IMR-90 (cell line): ENCODE data around the gene TIMM17B. TPM values are rescaled to one million over a fixed set of nuclear protein-coding genes. Genes with fewer than 3 reads are reported as not detected.

Source experiments
- ATAC-seq: fragments of 200-7000 bp; cut with Tn5 transposase; 2 replicates; pipeline ENCODE4 v1.9.1; 2020; ENCODE audit warnings: low read depth, mild to moderate bottlenecking, moderate library complexity
- BruUV-seq: library from RNA; stranded (reverse); fragments of 400-500 nt; replicated peaks from 2 replicates; lab custom pipeline; 2021; lab: Mats Ljungman, UMichigan
- CTCF ChIA-PET: fragments of 300-600 bp; formaldehyde crosslinking; extraction: SDS; loops from one replicate; lab custom pipeline; 2021; ENCODE audit warnings: antibody characterized with exemption; lab: Yijun Ruan, JAX
- POLR2A ChIA-PET: fragments of 300-600 bp; sonication (Branson Sonifier 250); formaldehyde crosslinking; loops from one replicate; lab custom pipeline; 2022; ENCODE audit warnings: antibody characterized with exemption; ENCODE audit not compliant: unreplicated experiment; lab: Charles Lee
- DNase-seq: peaks from one replicate; pipeline ENCODE4 v3.0.0; 2013
- H2AFZ ChIP-seq: replicated peaks from 2 replicates; pipeline ENCODE3; 2013; ENCODE audit warnings: low read length, mild to moderate bottlenecking; ENCODE audit not compliant: poor library complexity
- H2AK5ac ChIP-seq: 2 replicates; pipeline ENCODE4 v1.6.1; 2013; ENCODE audit warnings: low read depth, low read length, inconsistent platforms
- H2AK9ac ChIP-seq: replicated peaks from 2 replicates; pipeline ENCODE3; 2013; ENCODE audit warnings: mild to moderate bottlenecking, low read depth, low read length, moderate library complexity; ENCODE audit not compliant: poor library complexity
- H2BK120ac ChIP-seq: 2 replicates; pipeline ENCODE4 v1.6.1; 2013; ENCODE audit warnings: low read depth, low read length, inconsistent platforms
- H2BK15ac ChIP-seq: 3 replicates; pipeline ENCODE4 v1.6.1; 2013; ENCODE audit warnings: low read depth, low read length, inconsistent platforms
- H2BK20ac ChIP-seq: 2 replicates; pipeline ENCODE4 v1.6.1; 2013; ENCODE audit warnings: low read depth, mild to moderate bottlenecking, inconsistent platforms, low read length, moderate library complexity
- H2BK5ac ChIP-seq: 2 replicates; pipeline ENCODE4 v1.6.1; 2013; ENCODE audit warnings: mild to moderate bottlenecking, low read depth, low read length, inconsistent platforms; ENCODE audit not compliant: poor library complexity, severe bottlenecking
- H3K14ac ChIP-seq: replicated peaks from 2 replicates; pipeline ENCODE4 v1.6.1; 2013; ENCODE audit warnings: low read depth, low read length, inconsistent platforms
- H3K18ac ChIP-seq: 2 replicates; pipeline ENCODE4 v1.6.1; 2013; ENCODE audit warnings: low read depth, low read length, control low read depth
- H3K23ac ChIP-seq: 2 replicates; pipeline ENCODE4 v1.6.1; 2013; ENCODE audit warnings: low read depth, low read length, inconsistent platforms
- H3K27ac ChIP-seq: 2 replicates; pipeline ENCODE4 v1.5.1; 2013; ENCODE audit warnings: mild to moderate bottlenecking, control low read depth, low read length; ENCODE audit not compliant: insufficient read depth
- H3K27me3 ChIP-seq: 2 replicates; pipeline ENCODE4 v1.6.1; 2013; ENCODE audit warnings: low read length; ENCODE audit not compliant: control insufficient read depth, insufficient read depth
- H3K36me3 ChIP-seq: 2 replicates; pipeline ENCODE4 v1.6.1; 2013; ENCODE audit warnings: low read length, mixed read lengths; ENCODE audit not compliant: control insufficient read depth, insufficient read depth
- H3K4ac ChIP-seq: 2 replicates; pipeline ENCODE4 v1.6.1; 2013; ENCODE audit warnings: low read depth, low read length, inconsistent platforms
- H3K4me1 ChIP-seq: 2 replicates; pipeline ENCODE4 v1.6.1; 2013; ENCODE audit warnings: low read length, mixed read lengths; ENCODE audit not compliant: control insufficient read depth, insufficient read depth
- H3K4me2 ChIP-seq: 2 replicates; pipeline ENCODE4 v1.6.1; 2013; ENCODE audit warnings: low read depth, mild to moderate bottlenecking, control low read depth, low read length, moderate library complexity
- H3K4me3 ChIP-seq: 2 replicates; pipeline ENCODE4 v1.5.1; 2013; ENCODE audit warnings: low read depth, mild to moderate bottlenecking, control low read depth, low read length, moderate library complexity; ENCODE audit not compliant: insufficient read depth
- H3K56ac ChIP-seq: 2 replicates; pipeline ENCODE4 v1.6.1; 2013; ENCODE audit warnings: low read length, inconsistent platforms; ENCODE audit not compliant: insufficient read depth; ENCODE audit errors: extremely low read depth
- H3K79me1 ChIP-seq, 2 experiments: 2 replicates each; pipeline ENCODE4 v1.6.1; 2013; ENCODE audit warnings: low read length in 2 of 2, inconsistent platforms in 1 of 2, low read depth in 1 of 2
- H3K9ac ChIP-seq: 2 replicates; pipeline ENCODE4 v1.6.1; 2013; ENCODE audit warnings: low read depth, low read length, control low read depth
- H3K9me1 ChIP-seq: 2 replicates; pipeline ENCODE4 v1.6.1; 2013; ENCODE audit warnings: low read length, inconsistent platforms; ENCODE audit not compliant: insufficient read depth
- H3K9me3 ChIP-seq: 2 replicates; pipeline ENCODE4 v1.6.1; 2013; ENCODE audit warnings: low read length; ENCODE audit not compliant: control insufficient read depth, insufficient read depth
- H4K20me1 ChIP-seq: 2 replicates; pipeline ENCODE4 v1.6.1; 2013; ENCODE audit warnings: low read length, inconsistent platforms; ENCODE audit not compliant: insufficient read depth
- H4K5ac ChIP-seq: 2 replicates; pipeline ENCODE4 v1.6.1; 2013; ENCODE audit warnings: mild to moderate bottlenecking, low read depth, low read length, control low read depth
- H4K8ac ChIP-seq, 2 experiments: 2 replicates each; pipeline ENCODE4 v1.6.1; 2013; ENCODE audit warnings: low read depth in 2 of 2, low read length in 2 of 2, control low read depth in 1 of 2, inconsistent platforms in 1 of 2
- H4K91ac ChIP-seq: 2 replicates; pipeline ENCODE4 v1.6.1; 2013; ENCODE audit warnings: low read depth, low read length, inconsistent platforms; ENCODE audit not compliant: insufficient read depth
- ELK1 ChIP-seq: fragments of 150-350 bp; IDR thresholded peaks from 2 replicates; pipeline ENCODE4 v1.6.1; 2016; ENCODE audit warnings: low read depth, mild to moderate bottlenecking, low read length, moderate library complexity, borderline replicate concordance
- FOS ChIP-seq: fragments of 150-350 bp; IDR thresholded peaks from 2 replicates; pipeline ENCODE4 v1.6.1; 2016; ENCODE audit warnings: low read depth, low read length
- MAFK ChIP-seq: IDR thresholded peaks from 2 replicates; pipeline ENCODE4 v1.6.1; 2012; ENCODE audit warnings: low read depth, low read length, improper control_type of control experiment
- MAZ ChIP-seq: IDR thresholded peaks from 2 replicates; pipeline ENCODE4 v1.6.1; 2012; ENCODE audit warnings: low read depth, mild to moderate bottlenecking, low read length, improper control_type of control experiment, moderate library complexity, borderline replicate concordance
- NFE2L2 ChIP-seq: fragments of 150-350 bp; IDR thresholded peaks from 2 replicates; pipeline ENCODE4 v1.6.1; 2016; ENCODE audit warnings: low read depth, mild to moderate bottlenecking, low read length
- POLR2A ChIP-seq: IDR thresholded peaks from 2 replicates; pipeline ENCODE4 v1.6.1; 2012; ENCODE audit warnings: mild to moderate bottlenecking, low read depth, low read length
- RAD21 ChIP-seq: IDR thresholded peaks from 2 replicates; pipeline ENCODE4 v1.6.1; 2012; ENCODE audit warnings: low read length, improper control_type of control experiment
- RCOR1 ChIP-seq: IDR thresholded peaks from 2 replicates; pipeline ENCODE4 v1.6.1; 2012; ENCODE audit warnings: mild to moderate bottlenecking, low read length, improper control_type of control experiment; ENCODE audit not compliant: insufficient replicate concordance
- RFX5 ChIP-seq: IDR thresholded peaks from 2 replicates; pipeline ENCODE4 v1.8.0; 2012; ENCODE audit warnings: low read depth, mild to moderate bottlenecking, low read length, moderate library complexity
- SMC3 ChIP-seq: fragments of 150-350 bp; IDR thresholded peaks from 2 replicates; pipeline ENCODE4 v1.6.1; 2016; ENCODE audit warnings: low read depth, mild to moderate bottlenecking, antibody characterized with exemption, low read length, moderate library complexity
- WGBS, 2 experiments: methylation state at CpG; one replicate each; pipeline versions ENCODE4 v1.1.5 to v1.1.7; 2013; ENCODE audit warnings: missing lambda C conversion rate in 2 of 2; ENCODE audit not compliant: insufficient read length in 1 of 2; ENCODE audit errors: extremely low coverage in 2 of 2; 5-methylcytosine and 5-hydroxymethylcytosine counted together
- dilution Hi-C: fragments of 300-500 bp; cut with HindIII; formaldehyde crosslinking; loops from one replicate; pipeline ENCODE4 v1.14.3; 2018; ENCODE audit warnings: low sequenced_read_pairs; ENCODE audit not compliant: unreplicated experiment
- in situ Hi-C: fragments of 300-500 bp; cut with MboI; formaldehyde crosslinking; loops from 3 replicates; pipeline ENCODE4 v1.14.3; 2019; ENCODE audit warnings: low sequenced_read_pairs, inconsistent platforms, mixed read lengths
- intact Hi-C: fragments of 100-400 bp; cut with micrococcal nuclease; formaldehyde crosslinking; loops from 2 replicates; pipeline ENCODE4 v1.10.0; 2022
- polyA plus RNA-seq, 3 experiments: library from polyadenylated mRNA; depleted of rRNA; stranded (reverse); fragments of >200 nt; gene quantifications; 2 replicates each; pipeline ENCODE4 v1.2.3, GENCODE V29; 2012; ENCODE audit warnings: low replicate concordance in 1 of 3
- total RNA-seq: library from RNA; depleted of rRNA; stranded (reverse); fragments of >200 nt; gene quantifications from 2 replicates; pipeline ENCODE4 v1.2.3, GENCODE V29; 2012

TIMM17B gene
- total and polyA plus RNA-seq, 2 of the 4 experiments (the other 2 are of a cell fraction), result 28.7 to 73.6 TPM

GRCh38 chrX:48923771-48924170 is 26.2 kb upstream of the TIMM17B start:
- Histone ChIP-seq H4K8ac (no peak overlapping the region), H3K56ac (no peak overlapping the region), H3K4me3 (no peak overlapping the region), H2BK20ac (no peak overlapping the region), H3K4ac (no peak overlapping the region), H3K27me3 (no peaks in the 10 kb centered on the region), H3K27ac (no peak overlapping the region), H3K14ac (no peak overlapping the region), H4K91ac (no peak overlapping the region), H3K9me3 (no peaks in the 10 kb centered on the region; the same call in 1 of the 2 replicates), H3K9ac (no peak overlapping the region), H4K20me1 (peaks cover 16% of the 10 kb centered on the region; the same call in 1 of the 2 replicates), H3K4me2 (no peak overlapping the region), H3K23ac (no peak overlapping the region), H3K18ac (no peak overlapping the region), H2AK9ac (peak overlapping the region; percentile 16), H3K79me1 (peaks cover 2 to 8% of the 10 kb centered on the region in 2 experiments; a peak in 3 of 4 replicates), H3K4me1 (peaks cover 3% of the 10 kb centered on the region; the same call in 1 of the 2 replicates), H3K36me3 (peaks cover 26% of the 10 kb centered on the region), H2BK15ac (no peak overlapping the region), H4K5ac (no peak overlapping the region), H2AFZ (no peak overlapping the region), H2BK5ac (no peak overlapping the region), H2BK120ac (no peak overlapping the region), H2AK5ac (no peak overlapping the region), H3K9me1 (no peaks in the 10 kb centered on the region; the same call in 1 of the 2 replicates)
- ChIA-PET POLR2A (no interaction called here), CTCF (no interaction called here)
- intact Hi-C loops (no loop called here), in situ Hi-C loops (no loop called here), dilution Hi-C loops (no loop called here)
- 81% methylated on average over 6 of the region's 13 CpGs; no CpG with 5 or more reads in 1 of the 2 experiments for WGBS, 2 experiments
- BruUV-seq, result no TSS peak
- no peak for DNase-seq
- no peak for ATAC-seq
- no peak for TF ChIP-seq SMC3
- TF ChIP-seq RCOR1, result no peak
- no peak for TF ChIP-seq RAD21
- TF ChIP-seq POLR2A, result no peak
- TF ChIP-seq MAFK, result no peak
- no peak for TF ChIP-seq NFE2L2
- no peak for TF ChIP-seq FOS
- TF ChIP-seq ELK1, result no peak
- TF ChIP-seq RFX5, result no peak
- no peak for TF ChIP-seq MAZ
